GM12878 (cell line): ENCODE results near the gene C19orf44. TPM values are rescaled to one million over a fixed set of nuclear protein-coding genes. Genes with fewer than 3 reads are reported as not detected.

ENCODE experiments used
- ATAC-seq: fragments of 200-7000 bp; cut with Tn5 transposase; 3 replicates; pipeline ENCODE4 v1.9.1; 2020; ENCODE audit warnings: mild to moderate bottlenecking, moderate library complexity
- BruUV-seq: library from RNA; stranded (reverse); fragments of 400-500 nt; replicated peaks from 2 replicates; lab custom pipeline; 2021; lab: Mats Ljungman, UMichigan
- CTCF ChIA-PET: fragments of 300-600 bp; sonication (Branson Sonifier 250); formaldehyde crosslinking; extraction: SDS; loops from one replicate; lab custom pipeline; 2021; ENCODE audit warnings: inconsistent platforms; lab: Yijun Ruan, JAX
- POLR2A ChIA-PET: fragments of 350-600 bp; formaldehyde crosslinking; extraction: SDS; loops from one replicate; lab custom pipeline; 2021; ENCODE audit warnings: inconsistent platforms; lab: Charles Lee
- RAD21 ChIA-PET: fragments of 300-600 bp; sonication (Branson Sonifier 250); formaldehyde crosslinking; loops from one replicate; lab custom pipeline; 2023; ENCODE audit warnings: antibody characterized with exemption; ENCODE audit not compliant: unreplicated experiment; lab: Charles Lee
- SMC1A ChIA-PET: fragments of 300-600 bp; sonication (Branson Sonifier 250); formaldehyde crosslinking; loops from one replicate; lab custom pipeline; 2023; ENCODE audit not compliant: unreplicated experiment, uncharacterized antibody; lab: Charles Lee
- DNase-seq: peaks from one replicate; pipeline ENCODE4 v3.0.0-alpha.2; 2011; ENCODE audit warnings: low read depth, low spot score
- FAIRE-seq: peaks from 3 replicates; lab custom pipeline; 2011; peaks lifted over from hg19 to GRCh38; lab: Jason Lieb, UNC
- H2AFZ ChIP-seq: 2 replicates; pipeline ENCODE4 v1.6.0; 2011; ENCODE audit warnings: low read depth, low read length, control low read depth; ENCODE audit not compliant: control insufficient read depth
- H3K27ac ChIP-seq: 2 replicates; pipeline ENCODE4 v1.5.1; 2011; ENCODE audit warnings: control low read depth; ENCODE audit not compliant: control insufficient read depth, insufficient read depth
- H3K27me3 ChIP-seq, 2 experiments: replicated peaks in 1 of 2; 2 replicates each; pipeline versions ENCODE4 v1.6.0 to v1.6.1; 2011; ENCODE audit warnings: low read length in 1 of 2; ENCODE audit not compliant: control insufficient read depth in 2 of 2, insufficient read depth in 2 of 2
- H3K36me3 ChIP-seq, 2 experiments: 2 replicates each; pipeline ENCODE4 v1.5.1; 2011; ENCODE audit warnings: low read length in 1 of 2; ENCODE audit not compliant: control insufficient read depth in 2 of 2, insufficient read depth in 2 of 2
- H3K4me1 ChIP-seq: 2 replicates; pipeline ENCODE4 v1.6.1; 2011; ENCODE audit warnings: mild to moderate bottlenecking, low read length, moderate library complexity, mixed read lengths; ENCODE audit not compliant: control insufficient read depth, insufficient read depth
- H3K4me2 ChIP-seq: 2 replicates; pipeline ENCODE4 v1.6.0; 2011; ENCODE audit warnings: control low read depth; ENCODE audit not compliant: control insufficient read depth, insufficient read depth
- H3K4me3 ChIP-seq: fragments of 200-600 bp; sonication (generic); 2 replicates; pipeline ENCODE4 v1.5.1; 2016
- H3K79me2 ChIP-seq: 2 replicates; pipeline ENCODE4 v1.6.0; 2011; ENCODE audit warnings: low read length; ENCODE audit not compliant: control insufficient read depth, insufficient read depth
- H3K9ac ChIP-seq: 2 replicates; pipeline ENCODE4 v1.8.0; 2011; ENCODE audit warnings: low read length, control low read depth, mixed read lengths; ENCODE audit not compliant: control insufficient read depth, insufficient read depth
- H3K9me3 ChIP-seq: replicated peaks from 3 replicates; pipeline ENCODE4 v1.5.1; 2011; ENCODE audit warnings: mild to moderate bottlenecking, low read length; ENCODE audit not compliant: control insufficient read depth, insufficient read depth
- H4K20me1 ChIP-seq: 2 replicates; pipeline ENCODE4 v1.6.0; 2011; ENCODE audit not compliant: control insufficient read depth, insufficient read depth
- BRCA1 ChIP-seq: IDR thresholded peaks from 2 replicates; pipeline ENCODE4 v1.6.1; 2011; ENCODE audit warnings: low read depth, low read length, improper control_type of control experiment
- E4F1 ChIP-seq: fragments of 450-650 bp; IDR thresholded peaks from 2 replicates; pipeline ENCODE4 v1.6.1; 2018; ENCODE audit warnings: borderline replicate concordance, mild to moderate bottlenecking; ENCODE audit not compliant: partially characterized antibody
- LARP7 ChIP-seq: fragments of 450-650 bp; IDR thresholded peaks from 2 replicates; pipeline ENCODE4 v1.6.1; 2017; ENCODE audit warnings: mild to moderate bottlenecking
- NBN ChIP-seq: fragments of 450-650 bp; IDR thresholded peaks from 2 replicates; pipeline ENCODE4 v1.6.1; 2016
- NFYA ChIP-seq: IDR thresholded peaks from 2 replicates; pipeline ENCODE4 v1.6.1; 2011; ENCODE audit warnings: low read depth, mild to moderate bottlenecking, low read length, improper control_type of control experiment, borderline replicate concordance
- NRF1 ChIP-seq: conservative IDR thresholded peaks from 2 replicates; pipeline ENCODE4 v1.6.1; 2011; ENCODE audit warnings: mild to moderate bottlenecking, low read depth, low read length, improper control_type of control experiment
- SMAD1 ChIP-seq: fragments of 450-650 bp; IDR thresholded peaks from 2 replicates; pipeline ENCODE4 v1.6.1; 2018; ENCODE audit warnings: mild to moderate bottlenecking, low read depth; ENCODE audit not compliant: partially characterized antibody
- SPI1 ChIP-seq: IDR thresholded peaks from 2 replicates; pipeline ENCODE4 v1.6.1; 2011; ENCODE audit warnings: low read depth, mild to moderate bottlenecking, low read length, moderate library complexity, borderline replicate concordance; ENCODE audit not compliant: insufficient read depth
- ZSCAN29 ChIP-seq: fragments of 450-650 bp; IDR thresholded peaks from 2 replicates; pipeline ENCODE4 v1.6.1; 2017; ENCODE audit warnings: mild to moderate bottlenecking, moderate library complexity
- WGBS: methylation state at CpG from one replicate; pipeline ENCODE4 v1.1.6; 2016; ENCODE audit warnings: low lambda C conversion rate; ENCODE audit not compliant: insufficient replicate concordance, insufficient coverage; ENCODE audit errors: missing lambda C conversion rate; 5-methylcytosine and 5-hydroxymethylcytosine counted together
- in situ Hi-C: fragments of 300-500 bp; cut with MboI; formaldehyde crosslinking; loops from 9 replicates; pipeline ENCODE4 v1.14.3; 2018; ENCODE audit warnings: mixed read lengths
- intact Hi-C: fragments of 100-400 bp; cut with micrococcal nuclease; formaldehyde crosslinking; loops from one replicate; pipeline ENCODE4 v1.14.2; 2022; ENCODE audit not compliant: unreplicated experiment
- polyA plus RNA-seq, 11 experiments: library from polyadenylated mRNA; depleted of rRNA in 4 of 11; unstranded in 6 of 11; stranded (reverse) in 5 of 11; fragments of >200 nt; fragmentation: Nextera tagmentation in 4 of 11; fragmentation: Illumina TruSeq in 1 of 11; extraction: Ambion mirVana in 4 of 11; extraction: Trizol in 1 of 11; gene quantifications; 1 replicate in 1 of 11; 2 replicates in 10 of 11; pipeline versions ENCODE4 v1.2.1 to v1.2.3, GENCODE V29; 2011 to 2016; ENCODE audit warnings: inconsistent platforms in 2 of 11, missing spikeins in 2 of 11, low read depth in 1 of 11
- total RNA-seq, 4 experiments: library from RNA; depleted of rRNA in 3 of 4; stranded (reverse); fragments of >200 nt in 3 of 4; fragmentation: Illumina TruSeq in 1 of 4; extraction: Trizol in 1 of 4; gene quantifications; 2 replicates each; pipeline versions ENCODE4 v1.2.1 to v1.2.3, GENCODE V29; 2013 to 2021

Gene C19orf44
- total and polyA plus RNA-seq, 10 of the 15 experiments (the other 5 are each of a cell fraction or from before 2014, with no cell fraction given) = 0.26 to 5.2 (median 3.6) TPM

- no peak overlapping the region for H2AFZ ChIP-seq
- DNase-seq = no peak
- no peak overlapping the region for H3K27ac ChIP-seq
- RAD21 ChIA-PET = interaction anchor here (1.1 kb wide), 1 partner anchor 98 kb away, joined by 3 read pairs; the partner anchor contains the start of gene MED26
- TF ChIP-seq SPI1 (no peak), E4F1 (no peak), NRF1 (no peak), BRCA1 (no peak), ZSCAN29 (no peak), NBN (no peak), SMAD1 (no peak), NFYA (no peak), LARP7 (no peak)
- TF ChIP-seq, all 136 proteins: peak for 0
- ChIA-PET CTCF (interaction anchor here (1.2 to 1.4 kb wide), 2 partner anchors 82 to 95 kb away, joined by 3 read pairs; no protein-coding TSS in a partner anchor), SMC1A (interaction anchor here (0.7 to 1.2 kb wide), 2 partner anchors 37 to 132 kb away, joined by 3 read pairs; partner anchors contain the start of gene TMEM38A), POLR2A (no interaction called here)
- H4K20me1 ChIP-seq = no peaks in the 10 kb centered on the region
- peaks cover 20 to 67% of the 10 kb centered on the region in 2 experiments for H3K36me3 ChIP-seq
- no peaks in the 10 kb centered on the region for H3K4me1 ChIP-seq
- H3K79me2 ChIP-seq = no peaks in the 10 kb centered on the region
- H3K4me2 ChIP-seq = no peak overlapping the region
- in situ Hi-C loops (no loop called here), intact Hi-C loops (no loop called here)
- 87% methylated on average over 21 of the region's 25 CpGs for WGBS
- no TSS peak for BruUV-seq
- no peaks in the 10 kb centered on the region for H3K9me3 ChIP-seq
- FAIRE-seq (no peak), ATAC-seq (no peak)
- H3K4me3 ChIP-seq = no peak overlapping the region
- no peak overlapping the region for H3K9ac ChIP-seq
- no peaks in the 10 kb centered on the region for H3K27me3 ChIP-seq
These were observed 33.4 kb downstream of the C19orf44 start for GRCh38 chr19:16529466-16530144.
